Measurements from ENCODE around the gene NR2E3. TPM values are rescaled to one million over a fixed set of nuclear protein-coding genes. Genes with fewer than 3 reads are reported as not detected.

NR2E3 gene
- total RNA-seq, 2 experiments from 2014 or later, result not detected

GRCh38 chr15:71800835-71801745 lies 9.3 kb upstream of the NR2E3 start:
- DNase-seq (ENCODE audit: low spot score), result peak; percentile 49
- H3K9me3 ChIP-seq (ENCODE audit: low read length), result no peaks in the 10 kb centered on the region
- H3K36me3 ChIP-seq (ENCODE audit: insufficient read depth, low read length), result no peaks in the 10 kb centered on the region
- BruUV-seq (replicated peaks), result no TSS peak
- no peak overlapping the region for H3K27ac ChIP-seq (ENCODE audit: low read depth, low read length, poor library complexity, severe bottlenecking)
- H2AFZ ChIP-seq (ENCODE audit: low read length), result no peak overlapping the region
- H3K9me2 ChIP-seq (ENCODE audit: insufficient read depth, low read length), result no peaks in the 10 kb centered on the region
- H3K4me1 ChIP-seq (ENCODE audit: insufficient read depth, low read length, poor library complexity, severe bottlenecking), result peaks cover 7% of the 10 kb centered on the region
- TF ChIP-seq EZH2phosphoT487 (IDR thresholded peaks at IDR 0.05; ENCODE audit: borderline replicate concordance, low read depth, low read length), result no peak
- TF ChIP-seq, protein P1, sequence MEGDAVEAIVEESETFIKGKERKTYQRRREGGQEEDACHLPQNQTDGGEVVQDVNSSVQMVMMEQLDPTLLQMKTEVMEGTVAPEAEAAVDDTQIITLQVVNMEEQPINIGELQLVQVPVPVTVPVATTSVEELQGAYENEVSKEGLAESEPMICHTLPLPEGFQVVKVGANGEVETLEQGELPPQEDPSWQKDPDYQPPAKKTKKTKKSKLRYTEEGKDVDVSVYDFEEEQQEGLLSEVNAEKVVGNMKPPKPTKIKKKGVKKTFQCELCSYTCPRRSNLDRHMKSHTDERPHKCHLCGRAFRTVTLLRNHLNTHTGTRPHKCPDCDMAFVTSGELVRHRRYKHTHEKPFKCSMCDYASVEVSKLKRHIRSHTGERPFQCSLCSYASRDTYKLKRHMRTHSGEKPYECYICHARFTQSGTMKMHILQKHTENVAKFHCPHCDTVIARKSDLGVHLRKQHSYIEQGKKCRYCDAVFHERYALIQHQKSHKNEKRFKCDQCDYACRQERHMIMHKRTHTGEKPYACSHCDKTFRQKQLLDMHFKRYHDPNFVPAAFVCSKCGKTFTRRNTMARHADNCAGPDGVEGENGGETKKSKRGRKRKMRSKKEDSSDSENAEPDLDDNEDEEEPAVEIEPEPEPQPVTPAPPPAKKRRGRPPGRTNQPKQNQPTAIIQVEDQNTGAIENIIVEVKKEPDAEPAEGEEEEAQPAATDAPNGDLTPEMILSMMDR (conservative IDR thresholded peaks at IDR 0.05; ENCODE audit: low read length), result peak; percentile 85
- no peaks in the 10 kb centered on the region for H3K79me2 ChIP-seq (ENCODE audit: insufficient read depth, low read depth, low read length)
- ChIA-PET CTCF (ENCODE audit: unreplicated experiment) (no interaction called here), POLR2A (interaction anchor here (0.6 kb wide), 1 partner anchor 567 kb away, joined by 3 read pairs; no protein-coding TSS in a partner anchor)
- intact Hi-C loops (cut with micrococcal nuclease; ENCODE audit: unreplicated experiment), result loop anchor here (1.0 to 5.0 kb wide), 3 partner anchors 57 to 355 kb away; no protein-coding TSS in a partner anchor
- H4K20me1 ChIP-seq (ENCODE audit: insufficient read depth, low read length), result no peaks in the 10 kb centered on the region
- no peak overlapping the region for H3K4me3 ChIP-seq (ENCODE audit: low read depth, low read length, poor library complexity, severe bottlenecking)
- H3K4me2 ChIP-seq (ENCODE audit: low read length), result no peak overlapping the region

DNA sequence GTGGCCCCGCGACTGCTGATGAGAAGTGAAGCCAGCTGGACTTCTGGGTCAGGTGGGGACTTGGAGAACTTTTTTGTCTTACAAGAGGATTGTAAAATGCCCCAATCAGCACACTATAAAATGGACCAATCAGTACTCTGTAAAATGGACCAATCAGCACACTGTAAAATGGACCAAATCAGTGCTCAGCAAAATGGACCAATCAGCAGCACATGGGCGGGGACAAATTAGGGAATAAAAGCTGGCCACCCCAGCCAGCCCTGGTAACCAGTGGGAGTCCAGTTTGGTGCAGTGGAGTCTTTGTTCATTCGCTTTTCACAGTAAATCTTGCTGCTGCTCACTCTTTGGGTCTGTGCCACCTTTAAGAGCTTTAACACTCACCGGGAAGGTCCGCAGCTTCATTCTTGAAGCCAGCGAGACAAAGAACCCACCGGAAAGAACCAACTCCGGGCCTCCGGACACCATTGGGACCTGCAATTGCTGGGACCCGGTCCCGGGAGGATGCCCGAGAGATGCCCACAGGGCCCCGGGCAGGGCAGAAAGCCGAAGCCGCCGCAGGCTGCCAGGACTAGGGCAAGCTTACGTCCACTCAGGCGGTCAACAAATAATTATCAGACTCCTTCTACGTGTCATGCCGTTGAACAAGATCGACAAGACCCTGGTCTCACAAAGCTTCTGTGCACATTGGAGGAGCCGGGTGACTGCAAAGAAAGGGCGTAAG lies 8.3 kb upstream of the NR2E3 start:
- Histone ChIP-seq H3K9me2 (ENCODE audit: insufficient read depth, low read length) (no peaks in the 10 kb centered on the region), H2AFZ (ENCODE audit: low read length) (no peak overlapping the region), H3K9me3 (ENCODE audit: low read length) (no peaks in the 10 kb centered on the region), H3K79me2 (ENCODE audit: insufficient read depth, low read depth, low read length) (no peaks in the 10 kb centered on the region), H3K36me3 (ENCODE audit: insufficient read depth, low read length) (no peaks in the 10 kb centered on the region), H3K4me1 (ENCODE audit: insufficient read depth, low read length, poor library complexity, severe bottlenecking) (peaks cover 7% of the 10 kb centered on the region), H3K4me2 (ENCODE audit: low read length) (no peak overlapping the region), H3K4me3 (ENCODE audit: low read depth, low read length, poor library complexity, severe bottlenecking) (no peak overlapping the region), H4K20me1 (ENCODE audit: insufficient read depth, low read length) (no peaks in the 10 kb centered on the region), H3K27ac (ENCODE audit: low read depth, low read length, poor library complexity, severe bottlenecking) (no peak overlapping the region)
- ChIA-PET CTCF (ENCODE audit: unreplicated experiment) (no interaction called here), POLR2A (no interaction called here)
- DNase-seq (ENCODE audit: low spot score), result no peak
- BruUV-seq (replicated peaks), result no TSS peak
- intact Hi-C loops (cut with micrococcal nuclease; ENCODE audit: unreplicated experiment), result loop anchor here (1.0 to 5.0 kb wide), 3 partner anchors 58 to 355 kb away; no protein-coding TSS in a partner anchor
- no peak for TF ChIP-seq EZH2phosphoT487 (IDR thresholded peaks at IDR 0.05; ENCODE audit: borderline replicate concordance, low read depth, low read length)
- TF ChIP-seq, protein P1 (conservative IDR thresholded peaks at IDR 0.05; ENCODE audit: low read length), result no peak

Data from OCI-LY7 (cell line).